ENCODE measurements around the gene TBL1X.

Gene TBL1X

DNA sequence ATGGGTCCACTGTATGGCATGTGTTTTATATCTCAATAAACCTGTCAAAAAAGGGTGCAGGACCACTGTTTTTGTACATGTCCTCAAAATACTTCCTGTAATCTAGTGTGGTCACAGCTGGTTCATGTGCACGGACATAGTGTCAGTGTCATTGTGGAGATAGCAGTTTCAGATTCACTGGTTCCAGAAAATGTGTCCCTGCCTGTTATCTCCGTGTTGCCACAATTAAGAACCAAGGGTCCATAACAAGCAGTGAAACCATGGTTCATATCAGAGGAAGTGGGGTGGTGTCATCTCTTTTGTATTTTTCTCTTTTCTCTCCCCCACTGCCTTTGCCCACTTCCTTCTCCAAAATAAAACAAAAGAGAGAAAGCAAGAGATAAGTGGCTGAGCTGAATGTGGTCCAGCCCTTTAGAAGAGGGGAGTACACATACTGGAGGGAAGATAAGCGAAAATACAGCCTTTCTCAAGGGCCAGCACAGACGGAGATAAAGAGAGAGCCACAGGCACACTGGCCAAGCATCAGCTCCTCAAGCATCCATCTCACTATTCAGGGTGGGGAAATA, 51.2 kb downstream of the TBL1X start:
- TF ChIP-seq ZFX (IDR thresholded peaks at IDR 0.05; ENCODE audit: borderline replicate concordance), result no peak
- TF ChIP-seq, protein P1, sequence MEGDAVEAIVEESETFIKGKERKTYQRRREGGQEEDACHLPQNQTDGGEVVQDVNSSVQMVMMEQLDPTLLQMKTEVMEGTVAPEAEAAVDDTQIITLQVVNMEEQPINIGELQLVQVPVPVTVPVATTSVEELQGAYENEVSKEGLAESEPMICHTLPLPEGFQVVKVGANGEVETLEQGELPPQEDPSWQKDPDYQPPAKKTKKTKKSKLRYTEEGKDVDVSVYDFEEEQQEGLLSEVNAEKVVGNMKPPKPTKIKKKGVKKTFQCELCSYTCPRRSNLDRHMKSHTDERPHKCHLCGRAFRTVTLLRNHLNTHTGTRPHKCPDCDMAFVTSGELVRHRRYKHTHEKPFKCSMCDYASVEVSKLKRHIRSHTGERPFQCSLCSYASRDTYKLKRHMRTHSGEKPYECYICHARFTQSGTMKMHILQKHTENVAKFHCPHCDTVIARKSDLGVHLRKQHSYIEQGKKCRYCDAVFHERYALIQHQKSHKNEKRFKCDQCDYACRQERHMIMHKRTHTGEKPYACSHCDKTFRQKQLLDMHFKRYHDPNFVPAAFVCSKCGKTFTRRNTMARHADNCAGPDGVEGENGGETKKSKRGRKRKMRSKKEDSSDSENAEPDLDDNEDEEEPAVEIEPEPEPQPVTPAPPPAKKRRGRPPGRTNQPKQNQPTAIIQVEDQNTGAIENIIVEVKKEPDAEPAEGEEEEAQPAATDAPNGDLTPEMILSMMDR (IDR thresholded peaks at IDR 0.05), result no peak
- H3K27ac ChIP-seq, result no peak overlapping the region

DNA sequence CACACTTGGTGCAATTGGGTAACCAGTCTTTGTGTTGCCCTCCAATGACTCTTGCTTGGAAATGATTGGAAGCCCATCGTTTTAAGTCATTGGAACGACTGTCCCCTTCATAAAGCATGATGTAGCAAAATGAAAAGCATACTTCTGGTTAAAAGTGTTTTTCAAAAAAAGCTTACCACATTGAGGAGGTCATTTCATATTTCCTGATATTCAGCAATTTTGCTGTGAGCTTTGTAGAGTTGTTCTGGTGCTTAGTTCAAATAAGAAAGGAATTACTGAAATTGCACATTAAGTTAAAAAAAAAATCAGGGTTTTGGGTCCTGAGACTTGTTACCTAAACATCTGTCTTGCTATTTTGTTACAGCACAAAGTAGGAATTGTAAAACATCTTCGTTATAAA, 51.8 kb downstream of the TBL1X start:
- no peak for TF ChIP-seq ZFX (IDR thresholded peaks at IDR 0.05; ENCODE audit: borderline replicate concordance)
- TF ChIP-seq, protein P1 (IDR thresholded peaks at IDR 0.05), result no peak
- no peak overlapping the region for H3K27ac ChIP-seq

DNA sequence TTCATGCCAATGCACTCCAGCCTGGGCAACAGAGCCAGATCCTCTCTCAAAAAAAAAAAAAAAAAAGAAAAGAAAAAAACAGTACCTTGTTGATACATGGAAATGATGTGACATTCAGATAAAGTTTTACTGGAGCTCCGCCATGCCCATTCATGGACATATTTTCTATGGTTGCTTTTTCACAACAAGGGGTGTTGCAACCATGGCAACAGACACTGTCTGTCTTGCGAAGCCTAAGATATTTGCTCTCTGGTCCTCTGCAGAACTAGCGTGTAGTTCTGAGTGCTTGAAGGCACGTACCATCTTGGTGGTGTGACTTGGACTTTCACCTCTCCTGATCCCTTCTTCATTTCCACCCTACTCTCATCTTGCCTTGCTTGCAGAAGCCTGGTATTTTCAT, 53.2 kb downstream of the TBL1X start:
- TF ChIP-seq, protein P1 (IDR thresholded peaks at IDR 0.05), result no peak
- no peak for TF ChIP-seq ZFX (IDR thresholded peaks at IDR 0.05; ENCODE audit: borderline replicate concordance)

DNA sequence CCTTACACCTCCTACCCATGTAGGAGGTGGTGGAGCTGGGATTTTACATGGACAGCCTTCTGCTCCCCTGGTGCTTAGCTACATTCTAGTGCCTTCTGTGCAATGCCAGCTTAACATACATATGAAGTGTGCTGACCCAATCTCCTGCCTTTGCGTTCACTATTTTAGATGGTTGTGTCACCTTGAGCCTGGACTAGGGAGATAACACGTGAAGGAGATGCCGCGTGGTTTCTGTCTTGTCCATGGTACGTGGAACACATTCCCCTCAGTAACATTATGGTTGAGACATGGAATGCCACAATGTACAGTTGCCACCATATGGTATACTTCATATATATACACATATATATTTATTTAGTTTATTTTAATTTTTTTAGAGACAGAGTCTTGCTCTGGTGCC, 54.0 kb downstream of the TBL1X start:
- TF ChIP-seq ZFX (IDR thresholded peaks at IDR 0.05; ENCODE audit: borderline replicate concordance), result no peak
- H3K27ac ChIP-seq, result no peak overlapping the region

More for the DNA sequence above, 53.2 kb downstream of the TBL1X start:
- no peak overlapping the region for H3K27ac ChIP-seq

DNA sequence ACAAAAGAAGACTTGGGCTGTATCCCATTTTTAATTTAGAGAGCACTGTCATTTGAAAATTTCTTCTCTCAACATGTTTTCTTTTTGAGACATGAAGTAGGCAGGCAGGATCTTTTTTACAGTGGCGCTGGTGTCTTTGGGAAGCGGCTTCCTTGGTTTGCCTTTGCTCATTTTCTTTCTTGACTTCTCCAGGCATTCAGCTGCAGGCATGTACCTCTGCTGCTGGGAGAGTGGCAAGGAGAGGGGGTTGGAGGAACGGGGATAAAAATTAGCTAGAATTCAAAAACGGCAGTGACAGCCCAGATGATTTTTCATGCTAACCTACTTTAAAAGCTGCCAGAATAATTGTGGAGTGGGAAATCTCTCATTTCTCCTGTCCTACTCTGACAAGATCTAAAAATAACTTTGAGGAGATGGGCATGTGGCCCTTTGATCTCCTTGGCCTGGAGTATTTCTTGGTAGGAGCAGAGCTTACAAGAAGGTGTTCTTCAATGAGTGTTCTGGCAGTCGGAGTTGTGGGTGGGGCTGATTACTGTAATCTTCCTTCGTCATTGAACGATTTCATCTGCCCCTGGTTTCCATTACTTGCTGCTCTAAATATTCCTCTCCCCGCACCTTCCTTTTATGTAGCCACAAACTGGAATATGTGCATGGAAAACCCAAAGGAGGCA, 54.8 kb downstream of the TBL1X start:
- TF ChIP-seq, protein P1 (IDR thresholded peaks at IDR 0.05), result no peak
- no peak for TF ChIP-seq ZFX (IDR thresholded peaks at IDR 0.05; ENCODE audit: borderline replicate concordance)
- H3K27ac ChIP-seq, result no peak overlapping the region

DNA sequence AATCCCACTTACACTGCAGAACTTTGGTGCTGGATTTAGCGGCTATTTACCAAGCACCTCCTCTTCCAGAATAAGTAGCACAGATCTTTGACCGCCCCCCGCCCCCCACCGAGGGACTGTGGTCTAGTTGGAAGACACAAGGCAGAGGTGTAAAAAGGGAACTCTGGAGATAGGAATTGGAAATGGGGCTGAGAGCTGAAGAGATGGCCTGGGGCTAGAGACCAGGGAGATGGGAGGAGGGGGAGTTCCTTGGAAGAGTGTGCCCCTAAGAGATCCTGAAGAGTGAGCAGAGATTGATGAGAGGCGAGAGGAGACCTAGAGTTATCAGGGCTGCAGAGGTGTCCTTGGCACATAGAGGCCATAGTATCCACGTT, 55.3 kb downstream of the TBL1X start:
- H3K27ac ChIP-seq, result no peak overlapping the region
- no peak for TF ChIP-seq ZFX (IDR thresholded peaks at IDR 0.05; ENCODE audit: borderline replicate concordance)

DNA sequence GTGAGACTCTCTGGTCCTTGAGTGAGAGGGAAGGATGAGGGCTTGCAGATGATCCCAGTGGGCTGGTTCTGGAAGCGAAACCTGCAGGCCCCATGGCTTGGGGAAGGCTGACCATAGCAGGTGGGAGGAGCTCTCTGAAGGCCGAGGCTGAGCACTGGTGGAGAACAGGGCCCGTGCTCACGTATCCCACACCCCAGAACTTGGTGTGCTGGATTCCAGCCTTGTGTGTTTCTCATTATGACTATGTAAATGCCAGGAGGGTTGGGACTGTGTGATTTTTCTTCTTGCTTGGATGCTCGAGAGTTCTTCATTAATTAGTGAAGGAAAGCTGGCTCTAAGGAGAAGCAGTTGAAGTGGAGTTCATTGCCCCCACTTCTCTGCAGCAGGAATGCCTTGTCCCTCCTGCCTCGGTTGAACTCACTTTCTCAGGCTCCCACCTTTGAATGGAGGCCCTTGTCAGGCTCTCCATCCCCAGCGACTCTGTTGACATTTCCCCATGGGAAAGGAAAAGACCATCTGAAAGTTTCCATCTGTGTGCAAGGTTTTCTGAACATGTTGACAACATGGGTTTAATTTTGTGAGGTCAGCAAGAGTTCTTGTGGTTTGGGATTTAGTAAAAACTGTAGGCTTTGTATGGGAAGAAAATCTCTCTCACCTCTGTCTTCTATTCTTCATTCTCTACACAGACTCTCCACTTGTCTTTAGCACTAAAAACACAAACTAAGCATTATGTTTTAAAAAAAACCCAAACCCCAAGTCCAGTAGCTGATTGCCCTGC, 57.7 kb downstream of the TBL1X start:
- TF ChIP-seq ZFX (IDR thresholded peaks at IDR 0.05; ENCODE audit: borderline replicate concordance), result no peak
- H3K27ac ChIP-seq, result no peak overlapping the region

DNA sequence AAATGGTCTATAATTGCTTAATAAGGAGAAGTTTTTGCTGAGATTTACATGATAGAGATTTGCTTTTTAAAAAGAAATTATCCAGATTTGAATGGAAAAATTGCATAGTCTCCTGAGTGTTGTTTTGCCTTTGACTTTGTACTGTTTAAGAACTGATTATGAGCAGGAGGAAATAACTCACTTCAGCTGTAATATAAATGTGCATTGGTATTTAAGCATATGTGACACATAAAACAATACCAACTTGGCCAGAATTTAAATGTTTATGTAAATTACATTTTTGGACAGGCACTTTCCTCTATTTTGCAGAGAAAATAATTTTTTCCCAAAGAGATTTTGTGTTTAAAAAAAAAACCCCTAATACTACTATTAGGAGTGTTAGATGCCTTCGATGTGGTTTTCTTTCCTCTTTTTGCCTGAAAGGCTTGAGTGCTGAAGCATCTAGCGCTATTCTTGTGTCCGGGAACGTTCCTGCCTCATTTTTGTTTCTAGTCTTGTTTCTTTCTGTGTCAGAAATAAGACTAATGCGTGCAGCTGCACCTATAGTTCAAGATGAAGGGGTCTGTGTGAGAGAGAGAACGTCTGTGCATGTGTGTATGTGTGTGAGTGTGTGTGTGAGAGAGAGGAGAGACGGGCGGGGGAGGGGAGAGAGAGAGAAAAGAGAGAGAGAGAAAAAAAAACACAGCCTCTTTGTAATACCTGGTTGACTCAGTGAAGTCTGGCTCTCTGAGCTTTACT, 60.8 kb downstream of the TBL1X start:
- no peak overlapping the region for H3K27ac ChIP-seq
- no peak for TF ChIP-seq ZFX (IDR thresholded peaks at IDR 0.05; ENCODE audit: borderline replicate concordance)
- TF ChIP-seq, protein P1 (IDR thresholded peaks at IDR 0.05), result no peak
